HS-27A (cell line): Measurements from ENCODE around the gene ACP2.
"Not testable (repeated sequence)": the region's sequence is repeated elsewhere in the genome, so short reads cannot be mapped to it uniquely, and the experiment has no call there.

Source experiments
- DNase-seq: peaks from one replicate; pipeline ENCODE4 v3.0.0-alpha.2; 2012; ENCODE audit warnings: low read depth, missing footprints

Gene ACP2

DNA sequence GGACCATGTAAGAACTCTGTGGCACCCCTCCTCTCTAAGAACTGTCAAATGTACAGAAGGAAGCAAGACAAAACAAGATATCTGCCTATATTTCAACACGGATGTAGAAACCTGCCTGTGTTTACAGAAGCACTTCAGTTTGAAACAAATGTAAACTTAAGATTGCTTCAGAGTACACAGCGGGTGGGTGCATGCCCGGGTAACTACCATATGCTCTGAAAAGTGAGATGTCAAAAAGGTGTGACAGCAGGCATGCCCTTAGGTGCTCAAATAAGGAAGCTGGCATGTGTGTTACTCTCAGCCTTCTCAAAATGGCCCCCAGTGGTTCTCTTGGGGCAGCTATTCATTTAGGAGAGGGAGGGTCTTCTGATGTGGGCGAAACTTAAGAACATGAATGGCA lies 5.2 kb downstream of the ACP2 start:
- DNase-seq, result no peak

DNA sequence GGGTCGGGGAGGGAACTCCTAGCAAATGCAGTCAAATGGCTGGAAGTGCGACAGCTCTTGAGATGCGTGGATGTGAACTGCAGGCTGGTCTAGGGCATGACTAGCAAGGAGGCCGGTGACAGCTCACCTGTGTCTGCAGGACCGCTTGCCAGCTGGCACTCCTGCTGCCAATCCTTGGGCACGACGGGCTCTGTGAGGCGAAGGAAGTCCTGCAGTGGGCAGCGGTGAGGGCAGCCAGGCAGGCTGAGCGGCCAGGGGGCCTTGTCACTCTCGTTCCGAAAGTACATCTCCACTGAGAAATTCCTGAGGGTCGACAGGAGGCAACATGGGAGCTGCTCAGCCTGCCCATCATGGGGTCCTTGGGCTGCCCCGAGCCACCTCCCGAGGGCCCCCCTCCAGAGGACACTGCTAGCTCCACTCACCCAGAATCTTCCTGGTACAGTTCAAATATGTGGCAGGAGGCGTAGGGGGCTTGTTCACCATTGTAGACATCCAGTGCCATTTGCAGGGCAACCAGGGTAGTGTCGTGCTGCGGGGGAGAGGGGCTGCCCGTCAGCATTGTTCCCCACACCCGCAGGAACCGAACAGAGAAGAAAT lies 5.9 kb downstream of the ACP2 start:
- DNase-seq, result no peak

DNA sequence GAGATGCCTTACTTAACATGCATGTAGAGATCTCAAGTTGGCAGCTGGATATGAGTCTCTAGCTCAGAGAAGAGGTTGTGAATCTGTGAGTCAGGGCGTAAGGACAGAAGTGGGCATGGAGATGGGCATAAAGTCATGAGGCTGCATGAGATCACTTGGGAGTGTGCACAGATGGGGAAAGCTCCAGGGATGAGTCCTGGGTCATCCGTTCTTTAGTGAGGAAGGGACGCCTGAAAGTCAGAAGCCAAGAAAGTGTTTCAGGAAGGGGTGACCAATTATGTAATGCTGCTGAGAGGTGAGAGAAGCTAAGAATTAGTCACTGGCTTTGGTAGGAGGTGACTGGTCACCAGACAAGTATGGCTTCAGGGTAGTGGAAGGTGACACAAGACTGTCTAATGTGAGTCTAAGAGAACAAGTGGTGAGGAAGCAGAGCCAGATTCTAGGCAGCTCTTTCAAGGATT lies 6.7 kb downstream of the ACP2 start:
- DNase-seq, result no peak

DNA sequence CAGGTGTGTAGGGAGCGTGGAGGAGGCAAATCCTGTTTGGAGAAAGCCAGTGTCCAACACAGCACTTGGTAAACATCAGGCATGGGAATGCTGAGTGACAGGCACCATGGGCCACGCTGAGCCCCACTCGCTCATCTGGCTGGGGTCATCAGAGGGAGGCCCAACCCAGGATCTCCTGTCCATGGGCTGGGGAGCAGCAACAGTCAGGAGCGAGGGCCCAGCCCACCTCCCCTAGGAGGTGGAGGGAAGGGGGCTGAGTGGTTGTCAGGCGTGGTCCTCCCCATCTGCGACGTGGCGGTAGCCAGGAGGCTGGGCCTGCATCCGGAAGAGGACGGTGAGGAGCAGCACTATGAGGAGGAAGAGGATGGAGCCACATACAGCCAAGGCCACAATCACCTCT lies 8.8 kb downstream of the ACP2 start:
- no peak for DNase-seq

DNA sequence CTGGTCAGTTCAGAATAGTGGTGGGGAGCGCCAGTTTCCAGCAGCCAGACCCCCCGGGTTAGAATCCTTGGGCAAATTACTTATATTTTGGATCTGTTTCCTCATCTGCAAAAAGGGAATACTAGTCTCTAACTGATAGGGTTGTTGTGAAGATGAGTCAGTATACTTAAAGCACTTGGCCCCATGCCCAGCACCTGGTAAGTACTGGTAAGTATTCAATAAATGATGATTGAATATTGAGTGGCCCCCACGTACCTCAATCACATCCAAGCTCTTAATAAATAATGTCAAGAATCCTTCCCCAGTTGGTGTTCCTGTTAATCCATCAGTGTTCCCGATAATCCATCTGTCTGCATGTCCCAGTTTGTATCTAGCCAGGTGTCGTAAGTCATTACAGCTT lies 12.1 kb downstream of the ACP2 start:
- no peak for DNase-seq

DNA sequence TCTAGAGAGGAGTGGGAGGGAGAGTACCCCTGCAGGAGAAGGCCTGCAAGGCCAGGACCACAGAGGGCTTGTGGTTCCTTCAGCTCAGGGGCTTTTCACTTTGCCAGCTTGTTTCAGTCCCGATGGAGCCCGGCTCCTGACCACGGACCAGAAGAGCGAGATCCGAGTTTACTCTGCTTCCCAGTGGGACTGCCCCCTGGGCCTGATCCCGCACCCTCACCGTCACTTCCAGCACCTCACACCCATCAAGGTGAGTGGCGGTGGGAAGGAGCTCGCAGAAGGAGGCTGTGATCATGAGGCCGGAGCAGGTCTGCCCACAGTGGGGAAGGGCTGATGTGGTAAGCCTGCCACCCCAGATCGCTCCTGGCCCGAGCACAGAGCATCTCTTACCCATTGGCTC lies 13.5 kb downstream of the ACP2 start:
- DNase-seq, result no peak

DNA sequence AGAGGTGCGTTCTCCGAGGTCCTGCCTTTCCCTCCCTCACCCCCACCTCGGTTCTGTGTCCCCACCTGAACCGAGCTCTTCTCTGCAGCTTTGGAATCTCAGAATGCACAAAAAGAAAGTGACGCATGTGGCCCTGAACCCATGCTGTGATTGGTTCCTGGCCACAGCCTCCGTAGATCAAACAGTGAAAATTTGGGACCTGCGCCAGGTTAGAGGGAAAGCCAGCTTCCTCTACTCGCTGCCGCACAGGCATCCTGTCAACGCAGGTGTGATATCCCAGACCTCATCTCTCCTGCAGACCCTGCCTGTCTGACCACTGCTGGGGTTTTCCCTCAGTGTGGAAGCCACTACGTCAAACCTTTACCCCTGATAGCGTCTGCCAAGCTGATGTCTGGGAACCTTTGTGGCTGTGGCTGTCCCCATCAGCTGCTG lies 13.9 kb downstream of the ACP2 start:
- no peak for DNase-seq

DNA sequence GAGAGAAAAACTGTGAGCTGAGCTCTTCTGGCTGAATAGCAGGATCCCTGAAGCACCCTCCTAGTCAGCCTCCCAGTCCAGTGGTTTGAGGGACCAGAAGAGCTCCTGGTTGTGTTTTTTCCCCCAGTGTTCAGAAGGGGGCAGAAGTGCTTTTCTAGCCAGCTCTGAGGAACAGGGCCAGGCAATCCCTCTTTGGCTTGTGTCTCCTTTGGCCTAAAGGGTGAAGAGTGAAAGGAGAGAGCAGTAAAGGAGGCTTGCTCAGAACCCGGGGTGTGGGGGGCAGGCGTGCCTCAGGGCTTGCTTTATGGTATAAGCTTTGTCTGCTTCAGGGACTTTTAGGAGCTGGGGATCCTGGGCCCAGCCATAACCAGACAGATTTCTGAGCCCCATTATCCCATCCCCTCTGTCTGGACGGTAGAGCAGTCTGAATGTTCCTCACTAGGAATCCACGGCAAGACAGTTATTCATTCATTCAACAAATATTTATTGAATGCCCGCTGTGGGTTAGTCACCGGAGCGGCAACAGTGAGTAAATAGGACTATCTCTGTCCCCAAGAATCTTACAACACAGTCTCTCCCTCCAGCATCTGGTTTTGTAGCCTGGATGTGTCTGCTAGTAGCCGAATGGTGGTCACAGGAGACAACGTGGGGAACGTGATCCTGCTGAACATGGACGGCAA lies 14.5 kb downstream of the ACP2 start:
- DNase-seq, result peak; percentile 54

DNA sequence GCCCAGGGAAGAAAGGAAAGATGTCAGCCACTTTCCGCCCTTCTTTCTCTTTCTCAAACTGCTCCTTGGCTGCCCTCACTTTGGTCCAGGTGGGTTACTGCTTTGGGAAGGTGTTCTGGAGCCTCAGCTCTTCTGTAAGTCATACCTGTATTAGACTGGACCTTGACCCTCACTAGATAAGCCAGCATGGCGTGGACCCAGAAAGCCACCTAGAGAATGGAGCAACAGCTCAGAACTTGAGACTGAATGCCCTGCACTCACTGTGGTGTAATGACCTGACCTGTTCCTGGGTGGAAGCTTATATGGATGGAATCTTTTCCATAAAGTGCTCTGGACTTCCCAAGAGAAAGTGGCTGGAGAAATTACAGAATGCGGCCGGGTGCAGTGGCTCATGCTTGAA lies 15.6 kb downstream of the ACP2 start:
- no peak for DNase-seq

DNA sequence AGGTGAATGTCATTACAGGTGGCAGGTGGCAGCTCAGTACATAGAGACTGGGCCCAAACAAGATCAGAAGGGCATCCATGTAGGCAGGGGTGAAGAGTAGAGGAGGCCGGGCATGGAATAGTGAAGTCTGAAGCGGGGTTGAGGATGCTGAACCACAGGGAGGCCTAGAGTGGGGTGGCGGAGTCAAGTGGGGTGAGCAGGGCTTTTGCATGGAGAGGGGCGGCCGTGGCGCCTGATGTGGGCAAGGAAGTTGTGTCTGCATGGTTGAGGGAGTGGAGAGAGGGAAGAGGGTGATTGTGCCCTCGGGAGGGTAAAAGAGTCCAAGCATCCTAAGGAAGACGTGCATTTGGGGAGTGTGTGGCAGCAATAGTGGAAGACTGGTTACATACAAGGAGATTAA lies 19.5 kb downstream of the ACP2 start:
- no peak for DNase-seq

DNA sequence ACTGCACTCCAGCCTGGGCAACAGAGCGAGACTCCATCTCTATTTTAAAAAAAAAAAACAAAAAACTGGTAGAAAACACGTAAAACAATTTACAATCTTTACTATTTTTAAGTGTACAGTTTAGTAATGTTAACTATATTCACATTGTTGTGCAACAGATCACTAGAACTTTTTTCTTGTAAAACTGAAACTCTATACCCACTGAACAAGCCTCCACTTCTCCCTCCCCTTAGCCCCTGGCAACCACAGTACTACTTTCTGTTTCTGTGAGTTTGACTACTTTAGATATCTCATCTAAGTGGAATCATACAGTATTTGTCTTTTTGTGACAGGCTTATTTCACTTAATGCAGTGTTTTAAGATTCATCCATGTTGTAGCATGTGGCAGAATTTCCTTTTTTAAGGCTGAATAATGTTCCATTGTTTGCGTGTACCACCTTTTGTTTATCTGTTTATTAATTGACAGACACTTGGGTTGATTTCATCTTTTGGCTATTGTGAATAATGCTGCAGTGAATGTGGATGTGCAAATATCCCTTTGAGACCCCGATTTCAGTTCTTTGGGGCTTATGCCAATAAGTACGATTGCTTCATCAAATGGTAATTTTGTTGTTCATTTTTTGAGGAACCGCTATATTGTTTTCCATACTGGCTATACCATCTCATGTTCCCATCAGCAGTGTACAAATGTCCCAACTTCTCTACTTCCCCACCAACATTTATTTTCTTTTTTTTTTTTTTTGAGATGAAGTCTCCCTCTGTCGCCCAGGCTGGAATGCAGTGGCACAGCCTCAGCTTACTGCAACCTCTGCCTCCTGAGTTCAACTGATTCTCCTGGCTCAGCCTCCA lies 22.8 kb downstream of the ACP2 start:
- DNase-seq, result no peak

DNA sequence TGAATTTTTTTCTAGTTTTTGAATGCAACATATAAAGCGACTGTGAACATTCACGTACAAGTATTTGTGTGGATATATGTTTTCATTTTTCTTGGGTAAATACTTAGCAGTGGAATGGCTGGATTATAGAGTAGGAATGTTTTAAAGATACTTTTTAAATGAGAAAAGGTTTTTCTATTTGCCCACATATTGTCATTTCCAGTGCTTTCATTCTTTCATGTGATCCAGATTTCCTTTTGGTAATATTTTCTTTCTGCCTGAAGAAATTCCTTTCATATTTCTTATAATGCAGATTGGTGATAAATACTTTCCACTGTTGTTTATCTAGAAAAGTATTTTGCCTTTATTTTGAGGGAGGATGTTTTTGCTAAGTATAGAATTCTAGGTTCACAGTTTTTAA lies 25.9 kb downstream of the ACP2 start:
- no peak for DNase-seq

DNA sequence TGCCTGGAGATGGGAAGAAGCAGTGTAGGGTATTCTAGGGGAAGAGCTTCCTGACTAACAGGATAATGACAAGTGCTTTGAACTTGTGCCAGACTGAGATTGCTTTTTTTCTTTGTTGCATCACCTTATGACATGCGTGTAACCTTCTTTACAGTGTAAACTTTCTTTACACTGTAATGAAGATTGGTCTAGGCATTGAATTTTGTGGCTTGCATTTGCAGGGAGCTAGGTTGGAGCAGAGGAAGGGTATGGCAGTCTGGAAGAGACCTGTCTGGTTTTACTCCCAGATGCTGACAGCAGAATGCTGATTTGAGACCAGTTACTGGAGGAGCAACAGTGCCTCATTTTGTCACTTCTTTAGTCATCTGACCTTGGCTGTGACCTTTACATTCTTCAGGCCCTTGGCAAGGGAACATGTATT lies 28.2 kb downstream of the ACP2 start:
- DNase-seq, result peak; percentile 92

DNA sequence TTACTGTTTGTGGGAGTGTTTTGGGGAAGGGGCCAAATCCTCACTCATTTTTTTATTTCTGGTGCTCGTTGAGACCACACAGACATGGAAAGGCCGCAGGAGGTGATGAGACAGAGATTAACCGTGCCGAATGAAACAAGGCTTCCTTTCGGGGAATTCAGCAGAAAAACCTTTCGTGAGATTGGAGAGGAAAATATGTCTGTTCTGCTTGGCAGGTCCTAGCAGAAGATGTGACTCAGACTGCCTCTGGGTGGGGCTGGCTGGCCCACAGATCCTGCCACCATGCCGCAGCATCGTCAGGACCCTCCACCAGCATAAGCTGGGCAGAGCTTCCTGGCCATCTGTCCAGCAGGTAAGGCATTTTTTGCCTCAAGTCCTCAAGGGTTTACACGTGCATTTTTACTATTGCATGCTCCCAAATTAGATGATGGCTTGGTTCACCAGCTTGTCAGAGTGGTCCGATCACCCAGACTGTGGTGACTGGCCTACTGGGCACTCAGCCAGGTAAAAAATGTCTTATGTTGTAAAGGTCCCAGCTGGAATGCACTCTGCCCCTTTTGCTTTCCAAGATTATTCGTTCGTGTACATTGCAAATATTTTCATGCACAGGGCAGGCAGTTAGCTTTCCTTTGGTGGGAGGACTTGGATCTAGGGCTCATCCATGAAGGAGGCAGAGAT lies 32.4 kb downstream of the ACP2 start:
- peak; percentile 97 for DNase-seq

DNA sequence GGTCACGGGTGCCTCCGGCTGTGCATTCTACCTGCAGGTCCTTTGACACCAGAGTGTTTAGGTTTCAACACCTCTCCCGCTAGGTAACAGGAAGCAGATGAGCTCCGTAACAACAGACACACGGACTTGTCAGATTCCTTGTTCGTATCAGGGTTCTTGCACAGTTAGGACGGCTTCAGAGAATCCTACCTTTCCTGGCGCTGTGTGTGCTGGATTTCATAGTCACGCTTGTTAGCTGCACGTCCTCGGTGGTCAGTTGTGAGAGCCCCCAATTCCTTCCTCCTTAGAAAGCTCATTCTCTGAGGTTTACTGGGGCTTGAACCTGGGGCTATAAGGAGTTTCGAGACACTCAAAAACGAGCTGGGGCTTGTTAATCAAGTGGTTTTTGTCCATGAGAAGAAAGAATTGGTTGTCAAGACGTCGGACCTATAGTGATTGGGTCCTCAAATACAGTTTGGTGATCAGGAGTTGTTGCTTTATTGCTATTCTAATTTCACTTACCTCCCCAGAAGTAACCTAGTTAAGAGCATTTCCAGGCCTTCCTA lies 33.2 kb downstream of the ACP2 start:
- no peak for DNase-seq

DNA sequence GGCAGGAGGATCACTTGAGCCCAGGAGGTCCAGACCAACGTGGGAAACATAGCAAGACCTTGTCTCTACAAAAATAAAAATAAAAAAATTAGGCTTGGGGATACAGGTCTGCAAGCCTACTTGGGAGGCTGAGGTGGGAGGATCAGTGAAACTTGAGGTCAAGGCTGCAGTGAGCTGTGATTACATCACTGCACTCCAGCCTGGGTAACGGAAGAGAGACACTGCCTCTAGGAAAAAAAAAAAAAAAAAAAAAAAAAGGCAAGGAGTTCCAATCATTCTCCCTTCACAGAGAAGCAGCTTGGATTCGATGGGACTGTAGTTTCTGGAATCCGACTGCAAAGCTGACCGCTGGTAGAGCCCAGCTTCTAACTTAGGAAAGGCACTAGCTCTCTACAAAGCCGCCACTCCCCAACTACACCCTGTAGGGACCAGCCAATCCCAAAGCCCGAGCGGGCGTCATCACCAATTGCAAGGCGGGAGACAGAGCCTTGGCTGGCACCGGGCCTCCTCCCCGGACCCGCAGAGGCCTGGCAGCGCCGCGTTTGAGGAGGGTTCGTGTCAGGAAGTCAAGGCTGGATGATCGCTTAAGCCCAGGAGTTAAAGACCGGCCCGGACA lies 34.6 kb downstream of the ACP2 start:
- peak; percentile 86 for DNase-seq

DNA sequence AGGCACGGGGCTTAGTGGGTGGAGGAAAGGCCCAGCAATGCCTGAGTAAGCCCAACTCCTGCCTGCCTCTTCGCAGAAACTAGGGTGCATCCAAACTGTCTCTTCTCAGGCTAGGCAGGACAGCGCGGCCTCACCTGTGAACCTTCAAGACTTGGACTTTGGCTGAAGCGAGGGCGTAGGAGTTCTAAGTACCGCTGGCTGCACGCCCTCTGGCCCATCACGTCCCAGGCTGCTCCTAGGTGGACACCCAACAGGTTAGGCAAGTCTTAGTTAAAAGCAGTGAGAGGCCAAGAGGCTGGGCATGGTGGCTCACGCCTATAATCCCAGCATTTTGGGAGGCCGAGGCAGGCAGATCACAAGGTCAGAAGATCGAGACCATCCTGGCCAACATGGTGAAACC lies 35.7 kb downstream of the ACP2 start:
- no peak for DNase-seq

DNA sequence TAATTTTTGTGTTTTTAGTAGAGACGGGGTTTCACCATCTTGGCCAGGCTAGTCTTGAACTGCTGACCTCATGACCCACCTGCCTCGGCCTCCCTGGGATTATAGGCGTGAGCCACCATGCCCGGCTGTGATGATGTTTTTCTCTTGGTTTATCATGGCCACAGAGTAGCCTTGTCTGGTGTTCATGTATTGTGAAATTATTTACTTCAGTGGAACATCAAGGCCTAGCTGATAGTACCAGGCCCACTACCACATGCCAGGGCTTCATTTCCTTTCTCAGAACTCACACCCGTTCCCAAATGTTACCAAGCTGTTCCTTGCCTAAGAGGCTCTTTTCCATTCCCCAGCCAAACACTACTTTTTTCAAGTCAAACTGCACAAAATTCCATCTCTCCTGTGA lies 40.0 kb downstream of the ACP2 start:
- no peak for DNase-seq

DNA sequence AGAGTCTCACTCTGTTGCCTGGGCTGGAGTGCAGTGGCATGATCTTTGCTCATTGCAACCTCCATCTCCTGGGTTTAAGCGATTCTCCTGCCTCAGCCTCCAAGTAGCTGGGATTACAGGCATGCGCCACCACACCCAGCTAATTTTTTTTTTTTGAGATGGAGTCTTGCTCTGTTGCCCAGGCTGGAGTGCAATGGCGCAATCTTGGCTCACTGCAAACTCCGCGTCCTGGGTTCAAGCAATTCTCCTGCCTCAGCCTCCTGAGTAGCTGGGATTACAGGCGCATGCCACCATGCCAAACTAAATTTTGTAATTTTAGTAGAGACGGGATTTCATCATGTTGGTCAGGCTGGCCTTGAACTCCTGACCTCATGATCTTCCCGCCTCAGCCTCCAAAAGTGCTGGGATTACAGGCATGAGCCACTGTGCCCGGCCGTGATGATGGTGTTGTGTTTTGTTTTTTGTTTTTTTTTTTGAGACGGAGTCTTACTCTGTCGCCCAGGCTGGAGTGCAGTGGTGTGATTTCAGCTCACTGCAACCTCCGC lies 40.5 kb downstream of the ACP2 start:
- DNase-seq, result not testable (repeated sequence)

DNA sequence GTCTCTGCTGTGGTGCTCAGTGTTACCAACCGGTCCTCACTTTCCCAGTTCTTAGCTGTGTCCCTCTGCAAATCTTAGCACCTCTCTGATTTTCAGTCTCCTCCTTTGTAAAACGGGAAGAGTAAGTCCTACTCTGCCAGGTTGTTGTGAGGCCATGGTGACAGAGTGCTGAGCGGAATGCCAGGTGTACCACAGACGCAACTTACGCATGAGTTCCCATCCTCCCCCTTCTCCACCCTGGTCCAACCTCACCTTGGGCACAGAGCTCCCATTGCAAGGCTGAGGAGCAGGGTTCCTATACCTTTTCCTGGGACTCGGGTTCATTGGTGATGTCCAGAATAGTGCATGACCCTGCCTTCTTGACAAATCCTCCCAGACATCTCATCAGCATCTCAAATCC lies 41.2 kb downstream of the ACP2 start:
- no peak for DNase-seq

DNA sequence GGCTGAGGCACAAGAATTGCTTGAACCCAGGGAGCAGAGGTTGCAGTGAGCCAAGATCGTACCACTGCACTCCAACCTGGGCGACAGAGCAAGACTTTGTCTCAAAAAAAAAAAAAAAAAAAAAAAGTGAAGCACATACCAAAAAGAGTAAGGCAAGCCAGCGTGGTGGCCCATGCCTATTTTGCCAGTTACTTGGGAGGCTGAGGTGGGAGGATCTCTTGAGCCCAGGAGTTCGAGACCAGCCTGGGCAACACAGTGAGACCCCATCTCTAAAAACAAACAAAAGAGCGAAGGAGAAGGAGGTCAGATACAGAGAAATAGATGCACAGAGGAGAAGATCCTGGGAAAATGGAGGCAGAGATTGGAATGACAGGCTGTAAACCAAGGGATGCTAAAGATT lies 42.0 kb downstream of the ACP2 start:
- DNase-seq, result not testable (repeated sequence)

DNA sequence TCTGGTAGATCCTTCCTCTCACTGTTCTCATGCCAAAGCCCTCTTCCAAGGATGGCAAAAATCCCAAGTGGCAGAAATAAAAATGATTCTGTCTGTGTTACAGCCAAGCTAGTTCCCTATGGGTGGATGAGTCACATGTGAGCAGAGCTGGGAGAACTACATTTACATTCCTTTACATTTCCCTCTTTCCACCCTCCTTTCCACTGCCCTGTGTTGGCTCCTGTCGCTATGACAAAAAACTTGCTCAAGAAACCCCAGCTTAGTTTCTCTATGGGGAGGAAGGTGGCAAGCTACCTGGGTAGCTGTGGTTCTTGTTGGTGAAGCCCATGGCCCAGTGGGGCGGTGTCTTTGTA lies 44.0 kb downstream of the ACP2 start:
- no peak for DNase-seq
